Trophoblast cell (in vitro differentiated cells and primary cell): ENCODE results near the gene THADA.

Source experiments
- DNase-seq, 2 donors: peaks; one replicate each; pipeline ENCODE4 v3.0.0-alpha.2; 2016
- H2AFZ ChIP-seq: 2 replicates; pipeline ENCODE4 v1.6.1; 2013; ENCODE audit warnings: low read length, moderate library complexity, mild to moderate bottlenecking; ENCODE audit not compliant: insufficient read depth, poor library complexity
- H2AK5ac ChIP-seq: 2 replicates; pipeline ENCODE4 v1.6.1; 2013; ENCODE audit warnings: mild to moderate bottlenecking, low read length
- H2BK120ac ChIP-seq: 2 replicates; pipeline ENCODE4 v1.6.1; 2013; ENCODE audit warnings: low read length, mild to moderate bottlenecking, moderate library complexity; ENCODE audit not compliant: insufficient read depth, poor library complexity
- H2BK12ac ChIP-seq: 2 replicates; pipeline ENCODE4 v1.6.1; 2013; ENCODE audit warnings: mild to moderate bottlenecking, low read length, moderate library complexity
- H2BK5ac ChIP-seq: 2 replicates; pipeline ENCODE4 v1.6.1; 2013; ENCODE audit warnings: low read length, low read depth, moderate library complexity, mild to moderate bottlenecking; ENCODE audit not compliant: poor library complexity
- H3K14ac ChIP-seq: 2 replicates; pipeline ENCODE4 v1.6.1; 2013; ENCODE audit warnings: mild to moderate bottlenecking, low read length
- H3K18ac ChIP-seq: 2 replicates; pipeline ENCODE4 v1.6.1; 2013; ENCODE audit warnings: mild to moderate bottlenecking, low read length
- H3K23ac ChIP-seq: 2 replicates; pipeline ENCODE4 v1.6.1; 2013; ENCODE audit warnings: low read length
- H3K27ac ChIP-seq: 2 replicates; pipeline ENCODE4 v1.5.1; 2013; ENCODE audit warnings: low read depth, mild to moderate bottlenecking, inconsistent platforms, low read length, moderate library complexity
- H3K27me3 ChIP-seq: 2 replicates; pipeline ENCODE4 v1.6.1; 2013; ENCODE audit warnings: inconsistent platforms, mild to moderate bottlenecking, low read length, moderate library complexity; ENCODE audit not compliant: insufficient read depth
- H3K36me3 ChIP-seq, 2 experiments: 1 replicate in 1 of 2; 2 replicates in 1 of 2; pipeline ENCODE4 v1.6.1; 2013; ENCODE audit warnings: low read length in 2 of 2, mild to moderate bottlenecking in 2 of 2, moderate library complexity in 1 of 2; ENCODE audit not compliant: insufficient read depth in 2 of 2, control insufficient read depth in 1 of 2
- H3K4ac ChIP-seq: 2 replicates; pipeline ENCODE4 v1.6.1; 2013; ENCODE audit warnings: low read depth, mild to moderate bottlenecking, low read length, moderate library complexity
- H3K4me1 ChIP-seq, 2 experiments: 1 replicate in 1 of 2; 2 replicates in 1 of 2; pipeline ENCODE4 v1.6.1; 2013; ENCODE audit warnings: low read length in 2 of 2, mild to moderate bottlenecking in 2 of 2, moderate library complexity in 1 of 2; ENCODE audit not compliant: insufficient read depth in 2 of 2, control insufficient read depth in 1 of 2
- H3K4me2 ChIP-seq: 2 replicates; pipeline ENCODE4 v1.6.1; 2013; ENCODE audit warnings: inconsistent platforms, mild to moderate bottlenecking, low read length, moderate library complexity
- H3K4me3 ChIP-seq: 2 replicates; pipeline ENCODE4 v1.5.1; 2013; ENCODE audit warnings: mild to moderate bottlenecking, low read depth, low read length, inconsistent platforms
- H3K79me1 ChIP-seq: one replicate; pipeline ENCODE4 v1.6.1; 2013; ENCODE audit warnings: low read length
- H3K79me2 ChIP-seq: 2 replicates; pipeline ENCODE4 v1.6.1; 2013; ENCODE audit warnings: low read length, mild to moderate bottlenecking; ENCODE audit not compliant: control insufficient read depth, insufficient read depth, poor library complexity
- H3K9ac ChIP-seq: 2 replicates; pipeline ENCODE4 v1.6.1; 2013; ENCODE audit warnings: mild to moderate bottlenecking, low read length
- H3K9me3 ChIP-seq: 2 replicates; pipeline ENCODE4 v1.6.1; 2013; ENCODE audit warnings: low read depth, mild to moderate bottlenecking, control low read depth, inconsistent platforms, low read length; ENCODE audit not compliant: insufficient read depth
- H4K12ac ChIP-seq: 2 replicates; pipeline ENCODE4 v1.6.1; 2013; ENCODE audit warnings: low read depth, mild to moderate bottlenecking, low read length, moderate library complexity
- H4K8ac ChIP-seq: 2 replicates; pipeline ENCODE4 v1.6.1; 2013; ENCODE audit warnings: low read depth, mild to moderate bottlenecking, low read length, moderate library complexity
- H4K91ac ChIP-seq: one replicate; pipeline ENCODE4 v1.6.1; 2013; ENCODE audit warnings: low read depth, mild to moderate bottlenecking, low read length, moderate library complexity
- WGBS: extraction: QIAGEN DNeasy Blood & Tissue Kit; methylation state at CpG from one replicate; pipeline ENCODE4 v1.1.7; 2013; ENCODE audit warnings: missing lambda C conversion rate; ENCODE audit not compliant: insufficient read length, insufficient coverage; ENCODE audit errors: extremely low coverage; 5-methylcytosine and 5-hydroxymethylcytosine counted together

The THADA gene

GRCh38 chr2:43519643-43520221 is 76.1 kb downstream of the THADA start:
- no peaks in the 10 kb centered on the region for H3K9me3 ChIP-seq
- H4K8ac ChIP-seq: no peak overlapping the region
- no peak overlapping the region for H3K27ac ChIP-seq
- no peaks in the 10 kb centered on the region for H3K27me3 ChIP-seq
- peak in 1 of 2 donors; percentile 12 for DNase-seq
- H2AK5ac ChIP-seq: no peak overlapping the region
- H2BK5ac ChIP-seq: no peak overlapping the region
- H3K36me3 ChIP-seq: no peaks in the 10 kb centered on the region
- no peak overlapping the region for H4K12ac ChIP-seq
- no peaks in the 10 kb centered on the region for H3K4me1 ChIP-seq
- H3K79me1 ChIP-seq: no peaks in the 10 kb centered on the region
- no peaks in the 10 kb centered on the region for H3K79me2 ChIP-seq
- no peak overlapping the region for H3K9ac ChIP-seq
- no peak overlapping the region for H3K4me2 ChIP-seq
- no peak overlapping the region for H3K14ac ChIP-seq
- H3K4ac ChIP-seq: no peak overlapping the region
- WGBS: no CpG with 5 or more reads among the region's 2 CpGs
- H2BK12ac ChIP-seq: no peak overlapping the region
- H3K23ac ChIP-seq: no peak overlapping the region
- no peak overlapping the region for H2AFZ ChIP-seq
- no peak overlapping the region for H4K91ac ChIP-seq
- H2BK120ac ChIP-seq: no peak overlapping the region
- no peak overlapping the region for H3K4me3 ChIP-seq
- no peak overlapping the region for H3K18ac ChIP-seq

- H3K27me3 ChIP-seq: no peaks in the 10 kb centered on the region
- no peak overlapping the region for H2BK5ac ChIP-seq
- no peak for DNase-seq
- no peak overlapping the region for H3K4me2 ChIP-seq
- H3K4ac ChIP-seq: no peak overlapping the region
- no peak overlapping the region for H4K8ac ChIP-seq
- no peaks in the 10 kb centered on the region for H3K9me3 ChIP-seq
- no peak overlapping the region for H4K12ac ChIP-seq
- H2AK5ac ChIP-seq: no peak overlapping the region
- no peak overlapping the region for H3K14ac ChIP-seq
- no peak overlapping the region for H3K9ac ChIP-seq
- no peak overlapping the region for H4K91ac ChIP-seq
- H3K4me1 ChIP-seq: no peaks in the 10 kb centered on the region
- no peak overlapping the region for H2BK120ac ChIP-seq
- no peak overlapping the region for H2AFZ ChIP-seq
- H3K18ac ChIP-seq: no peak overlapping the region
- H3K23ac ChIP-seq: peak overlapping the region; percentile 96
- H3K4me3 ChIP-seq: no peak overlapping the region
- H3K36me3 ChIP-seq: no peaks in the 10 kb centered on the region
- H3K27ac ChIP-seq: no peak overlapping the region
- H3K79me1 ChIP-seq: no peaks in the 10 kb centered on the region
- no CpG with 5 or more reads among the region's 2 CpGs for WGBS
- H2BK12ac ChIP-seq: no peak overlapping the region
- no peaks in the 10 kb centered on the region for H3K79me2 ChIP-seq
Observed at GRCh38 chr2:43518718-43519117, 77.1 kb downstream of the THADA start.

- Histone ChIP-seq H3K4me3 (no peak overlapping the region), H3K9me3 (no peaks in the 10 kb centered on the region), H3K18ac (no peak overlapping the region), H3K4me2 (no peak overlapping the region), H2BK12ac (no peak overlapping the region), H3K4ac (no peak overlapping the region), H2BK5ac (no peak overlapping the region), H2AFZ (no peak overlapping the region), H4K12ac (no peak overlapping the region), H3K27me3 (no peaks in the 10 kb centered on the region), H4K91ac (no peak overlapping the region), H3K4me1 (no peaks in the 10 kb centered on the region), H2AK5ac (no peak overlapping the region), H3K9ac (no peak overlapping the region), H3K36me3 (no peaks in the 10 kb centered on the region), H3K23ac (no peak overlapping the region), H3K27ac (no peak overlapping the region), H2BK120ac (no peak overlapping the region), H3K79me2 (no peaks in the 10 kb centered on the region), H3K79me1 (no peaks in the 10 kb centered on the region), H4K8ac (no peak overlapping the region), H3K14ac (no peak overlapping the region)
- no peak for DNase-seq
- WGBS: no CpG with 5 or more reads among the region's 1 CpG
Observed at GRCh38 chr2:43518181-43518580, 77.7 kb downstream of the THADA start.

DNA sequence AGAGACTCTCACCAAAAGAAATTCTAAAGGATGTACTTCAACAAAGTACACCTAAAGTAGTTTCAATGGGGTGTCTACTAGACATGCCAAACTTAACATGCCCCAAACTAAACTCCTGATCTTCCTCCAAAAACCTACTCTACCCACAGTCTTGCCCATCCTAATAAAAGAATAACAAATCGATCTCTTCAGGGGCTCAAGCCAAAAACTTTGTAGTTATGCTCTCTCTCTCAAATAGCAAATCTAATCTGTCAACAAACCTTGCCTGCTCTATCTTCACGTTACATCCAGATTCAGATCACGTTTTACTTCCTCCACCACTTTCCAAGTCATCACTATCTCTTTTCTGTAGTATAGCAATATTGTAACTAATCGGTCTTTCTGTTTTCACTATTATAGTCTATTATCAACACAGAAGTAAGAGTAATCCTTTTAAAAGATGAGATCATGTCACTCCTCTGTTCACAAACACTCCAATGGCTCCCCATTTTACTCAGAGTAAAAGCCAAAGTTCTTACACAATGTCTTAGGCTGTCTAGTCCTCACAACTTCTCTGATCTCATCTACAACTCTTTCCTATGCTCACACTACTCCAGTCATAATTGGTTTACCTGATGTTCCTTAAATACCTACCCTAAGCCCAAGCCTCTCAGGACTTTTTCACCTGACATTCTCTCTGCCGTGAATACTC is 79.9 kb downstream of the THADA start:
- Histone ChIP-seq H3K79me1 (no peaks in the 10 kb centered on the region), H4K12ac (no peak overlapping the region), H3K23ac (no peak overlapping the region), H3K18ac (no peak overlapping the region), H3K4me2 (no peak overlapping the region), H2BK120ac (no peak overlapping the region), H3K4ac (no peak overlapping the region), H4K91ac (no peak overlapping the region), H2BK5ac (no peak overlapping the region), H4K8ac (no peak overlapping the region), H3K14ac (no peak overlapping the region), H3K9me3 (no peaks in the 10 kb centered on the region), H2BK12ac (no peak overlapping the region), H3K27ac (no peak overlapping the region), H2AK5ac (no peak overlapping the region), H3K4me3 (no peak overlapping the region), H3K36me3 (no peaks in the 10 kb centered on the region), H2AFZ (no peak overlapping the region), H3K27me3 (no peaks in the 10 kb centered on the region), H3K79me2 (no peaks in the 10 kb centered on the region), H3K9ac (no peak overlapping the region), H3K4me1 (no peaks in the 10 kb centered on the region)
- DNase-seq: no peak
- WGBS: no CpG with 5 or more reads among the region's 5 CpGs
